Pancreas (tissue), 10 donors: ENCODE results near the gene ZNF791. TPM values are rescaled to one million over a fixed set of nuclear protein-coding genes. Genes with fewer than 3 reads are reported as not detected.

Source experiments
- ATAC-seq, 4 donors: fragments of 200-7000 bp; cut with Tn5 transposase; one replicate each; pipeline versions ENCODE4 v1.8.0 to v1.9.1; 2020; ENCODE audit warnings: mild to moderate bottlenecking in 4 of 4, moderate library complexity in 4 of 4
- DNase-seq, 6 donors: peaks; one replicate each; pipeline ENCODE4 v3.0.0-alpha.2; 2020
- FAIRE-seq: peaks from 2 replicates; lab custom pipeline; 2012; peaks lifted over from hg19 to GRCh38; lab: Jason Lieb, UNC
- H3K27ac ChIP-seq, 4 donors: fragments of 200-600 bp; sonication (generic); 1 replicate in 3 of 4; 2 replicates in 1 of 4; pipeline versions ENCODE4 v1.5.0 to v1.8.0; 2020
- H3K27me3 ChIP-seq, 4 donors: fragments of 200-600 bp; one replicate each; pipeline ENCODE4 v1.8.0; 2021
- H3K36me3 ChIP-seq, 3 donors: fragments of 200-600 bp; sonication (generic) in 1 of 3; one replicate each; pipeline versions ENCODE4 v1.5.0 to v1.8.0; 2020 to 2021
- H3K4me1 ChIP-seq, 3 donors: fragments of 200-600 bp; one replicate each; pipeline ENCODE4 v1.8.0; 2021
- H3K4me3 ChIP-seq, 4 donors: fragments of 200-600 bp; sonication (generic) in 2 of 4; one replicate each; pipeline versions ENCODE4 v1.5.0 to v1.8.0; 2020 to 2021
- H3K9me3 ChIP-seq, 4 donors: fragments of 200-600 bp; one replicate each; pipeline ENCODE4 v1.8.0; 2021
- CTCF ChIP-seq, 4 donors: fragments of 200-600 bp; sonication (generic) in 3 of 4; IDR thresholded peaks; one replicate each; pipeline versions ENCODE4 v1.5.0 to v1.8.0; 2021; ENCODE audit warnings: antibody characterized with exemption in 4 of 4
- WGBS, 2 donors: extraction: QIAGEN DNeasy Blood & Tissue Kit; methylation state at CpG; one replicate each; pipeline ENCODE4 v1.1.7; 2013; 5-methylcytosine and 5-hydroxymethylcytosine counted together
- intact Hi-C, 3 donors: fragments of 100-400 bp; cut with DNase I; formaldehyde crosslinking; loops; one replicate each; pipeline versions ENCODE4 v1.11.1 to v1.14.2; 2022
- polyA plus RNA-seq, 2 donors: library from polyadenylated mRNA; stranded (reverse); fragments of 200-250 nt; gene quantifications; one replicate each; pipeline ENCODE4 v1.2.3, GENCODE V29; 2013
- total RNA-seq, 6 donors: library from RNA; stranded (reverse); fragmentation: NEBNext Ultra II Directional in 4 of 6; extraction: Animal tissue kit (Norgen Biotek cat#: 25700) in 4 of 6; gene quantifications; one replicate each; pipeline versions ENCODE4 v1.2.1 to v1.2.4, GENCODE V29; 2021 to 2023
- donor health status: healthy with polysubstance abuse.
- donor health status: DM: no; HTN: no; CAD: no; lungs with moderate emphysema.
- donor health status: DM: no; HTN: no; CAD: no.
- donor health status: control.
- donor health status: control.
- donor health status: Bipolar disorder and iron deficiency.
- donor health status: DM: yes; HTN: yes; CAD: no.
- donor health status: DM: no; HTN: no; CAD: no.
- donor health status: DM: no; HTN: no; CAD: no.
- donor health status: DM: yes; HTN: yes; CAD: no.

Gene ZNF791
- total and polyA plus RNA-seq, 8 donors = 6.1 to 16.7 (median 10.9) TPM

DNA sequence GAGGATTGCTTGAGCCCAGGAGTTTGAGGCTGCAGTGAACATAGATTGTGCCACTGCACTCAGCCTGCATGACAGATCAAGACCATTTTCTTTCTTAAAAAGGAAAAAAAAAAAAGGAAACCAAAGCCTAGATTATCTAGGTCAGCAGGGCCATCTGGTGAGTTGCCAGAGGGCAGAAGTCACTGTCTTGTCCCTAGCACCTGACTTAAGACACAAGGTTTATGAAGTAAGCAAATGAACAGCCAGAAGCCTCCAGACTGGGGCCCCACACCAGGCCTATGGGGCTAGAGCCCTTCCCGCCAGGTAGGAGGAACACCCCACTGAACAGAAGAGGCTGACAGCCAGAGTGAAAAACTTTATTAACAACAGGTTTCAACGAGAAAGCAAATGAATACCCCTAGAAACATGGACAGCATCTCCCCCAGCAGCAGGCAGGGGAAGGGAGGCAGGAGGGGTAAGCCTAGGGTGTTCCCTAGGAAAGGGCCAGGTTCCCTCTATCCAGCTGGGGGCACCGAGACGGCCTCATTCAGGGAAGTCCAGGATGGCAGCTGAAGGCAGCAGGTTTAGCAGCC, 57.1 kb downstream of the ZNF791 start:
- H3K4me1 ChIP-seq = peaks cover 4 to 29% (median 7%) of the 10 kb centered on the region in 3 donors
- DNase-seq = no peak
- 53 to 58% methylated on average over 4 of the region's 4 CpGs for WGBS, 2 donors
- ATAC-seq = no peak
- intact Hi-C loops = no loop called here
- peak overlapping the region in 2 of 4 donors; percentile 93 to 95 for H3K4me3 ChIP-seq
- TF ChIP-seq CTCF (IDR thresholded peaks at IDR 0.05) = no peak
- no peak for FAIRE-seq
- peaks cover 0 to 6% (median 0%) of the 10 kb centered on the region in 3 donors for H3K36me3 ChIP-seq
- no peaks in the 10 kb centered on the region for H3K9me3 ChIP-seq
- no peaks in the 10 kb centered on the region for H3K27me3 ChIP-seq
- no peak overlapping the region for H3K27ac ChIP-seq

- peak overlapping the region; percentile 76 to 96 (median 94) for H3K4me3 ChIP-seq
- WGBS, 2 donors = 45 to 61% methylated on average over 8 of the region's 8 CpGs
- H3K4me1 ChIP-seq = peaks cover 4 to 29% (median 7%) of the 10 kb centered on the region in 3 donors
- no peak for FAIRE-seq
- intact Hi-C loops = no loop called here
- DNase-seq = no peak
- H3K9me3 ChIP-seq = no peaks in the 10 kb centered on the region
- no peak for ATAC-seq
- TF ChIP-seq CTCF (IDR thresholded peaks at IDR 0.05) = no peak
- H3K27ac ChIP-seq = peak overlapping the region in 2 of 4 donors; percentile 92 to 95
- peaks cover 0 to 6% (median 0%) of the 10 kb centered on the region in 3 donors for H3K36me3 ChIP-seq
- H3K27me3 ChIP-seq = no peaks in the 10 kb centered on the region
Measured at GRCh38 chr19:12668346-12668745, 57.6 kb downstream of the ZNF791 start.

- no peak for FAIRE-seq
- Histone ChIP-seq H3K27ac (peak overlapping the region; percentile 82 to 97 (median 94)), H3K4me1 (peaks cover 4 to 29% (median 7%) of the 10 kb centered on the region in 3 donors)
Measured at GRCh38 chr19:12668932-12669269, 58.2 kb downstream of the ZNF791 start.

DNA sequence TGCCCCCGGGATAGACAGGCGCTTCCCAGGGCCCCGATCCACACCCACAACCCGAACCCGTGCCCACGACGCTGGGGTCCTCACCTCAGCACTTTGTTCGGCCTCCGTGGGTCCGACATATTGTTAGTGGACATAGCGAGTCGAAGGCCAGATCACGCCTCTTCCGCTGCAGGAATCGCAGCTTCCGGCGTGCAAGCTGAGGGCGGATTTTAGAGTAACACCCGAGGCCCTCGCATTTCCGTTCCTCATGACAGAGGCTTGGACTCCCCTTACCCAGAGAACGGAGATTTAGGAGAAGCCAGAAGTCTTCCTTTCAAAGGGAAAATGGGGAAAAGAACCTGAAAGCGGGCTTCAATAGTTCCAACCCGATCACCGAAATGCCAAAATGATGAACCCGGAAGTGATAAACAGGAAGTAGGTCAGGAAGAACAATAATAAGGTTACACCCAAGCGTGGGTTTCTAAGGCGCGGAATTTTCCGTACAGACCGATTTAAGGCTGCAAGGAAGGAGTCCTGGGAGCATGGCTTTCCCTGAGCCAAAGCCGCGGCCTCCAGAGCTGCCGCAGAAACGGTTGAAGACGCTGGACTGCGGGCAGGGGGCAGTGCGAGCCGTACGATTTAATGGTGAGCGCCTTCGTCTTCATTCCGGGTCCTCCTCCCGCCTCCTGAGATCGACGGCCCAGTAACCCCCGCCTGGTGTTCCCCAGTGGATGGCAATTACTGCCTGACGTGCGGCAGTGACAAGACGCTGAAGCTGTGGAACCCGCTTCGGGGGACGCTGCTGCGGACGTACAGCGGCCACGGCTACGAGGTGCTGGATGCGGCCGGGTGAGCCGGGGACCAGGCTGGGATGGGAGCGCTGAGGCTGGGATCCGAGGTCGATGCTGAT, 58.8 kb downstream of the ZNF791 start:
- no peak for TF ChIP-seq CTCF (IDR thresholded peaks at IDR 0.05)
- Histone ChIP-seq H3K4me3 (peak overlapping the region; percentile 76 to 96 (median 94)), H3K4me1 (peaks cover 4 to 29% (median 7%) of the 10 kb centered on the region in 3 donors), H3K27ac (peak overlapping the region; percentile 82 to 97 (median 94)), H3K36me3 (peaks cover 0 to 11% (median 5%) of the 10 kb centered on the region in 3 donors), H3K9me3 (no peaks in the 10 kb centered on the region), H3K27me3 (no peaks in the 10 kb centered on the region)
- peak; percentile 74 to 81 (median 80) for ATAC-seq
- intact Hi-C loops = loop anchor here in 2 of 3 donors (5.0 to 10.0 kb wide), 2 partner anchors 102 to 105 kb away; no protein-coding TSS in a partner anchor
- DNase-seq = peak; percentile 73 to 90 (median 80)
- FAIRE-seq = no peak
- 0 to 1% methylated on average over 64 of the region's 64 CpGs for WGBS, 2 donors

More at GRCh38 chr19:12668932-12669269, 58.2 kb downstream of the ZNF791 start:
- H3K9me3 ChIP-seq = no peaks in the 10 kb centered on the region
- no peaks in the 10 kb centered on the region for H3K27me3 ChIP-seq
- H3K36me3 ChIP-seq = peaks cover 0 to 6% (median under 1%) of the 10 kb centered on the region in 3 donors
- TF ChIP-seq CTCF (IDR thresholded peaks at IDR 0.05) = no peak
- ATAC-seq (peak; percentile 3 to 15 (median 10)), DNase-seq (peak in 4 of 6 donors; percentile 45 to 84 (median 52))
- 0% methylated on average over 24 of the region's 24 CpGs for WGBS, 2 donors
- intact Hi-C loops = no loop called here
- peak overlapping the region; percentile 76 to 96 (median 94) for H3K4me3 ChIP-seq
